ENCODE results near the gene KCNS1.

KCNS1 gene

GRCh38 chr20:45051204-45052060, 49.5 kb downstream of the KCNS1 start:
- no peak for DNase-seq (ENCODE audit: low read depth)

- no peak for DNase-seq (ENCODE audit: low read depth)
These were observed 50.9 kb downstream of the KCNS1 start for GRCh38 chr20:45049904-45050471.

DNA sequence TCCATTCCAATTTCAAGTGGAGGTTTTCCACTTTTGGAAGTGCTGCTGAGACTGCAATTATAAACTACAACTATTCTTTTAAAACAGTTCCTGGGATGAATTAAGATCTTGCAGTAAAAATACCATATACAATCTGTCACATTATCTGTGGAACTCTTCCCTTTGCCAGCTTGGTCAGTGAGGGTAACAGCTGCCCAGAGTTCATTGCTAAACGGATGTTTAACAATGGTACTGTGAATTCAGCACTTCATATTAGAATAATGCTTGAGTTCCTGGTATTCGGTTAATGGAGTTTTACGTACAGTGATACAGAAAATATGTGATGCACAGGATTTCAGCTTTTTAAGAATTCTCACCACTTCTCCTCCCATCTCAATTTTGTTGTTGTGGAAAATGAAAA, 51.5 kb downstream of the KCNS1 start:
- DNase-seq (ENCODE audit: low read depth) = no peak

DNA sequence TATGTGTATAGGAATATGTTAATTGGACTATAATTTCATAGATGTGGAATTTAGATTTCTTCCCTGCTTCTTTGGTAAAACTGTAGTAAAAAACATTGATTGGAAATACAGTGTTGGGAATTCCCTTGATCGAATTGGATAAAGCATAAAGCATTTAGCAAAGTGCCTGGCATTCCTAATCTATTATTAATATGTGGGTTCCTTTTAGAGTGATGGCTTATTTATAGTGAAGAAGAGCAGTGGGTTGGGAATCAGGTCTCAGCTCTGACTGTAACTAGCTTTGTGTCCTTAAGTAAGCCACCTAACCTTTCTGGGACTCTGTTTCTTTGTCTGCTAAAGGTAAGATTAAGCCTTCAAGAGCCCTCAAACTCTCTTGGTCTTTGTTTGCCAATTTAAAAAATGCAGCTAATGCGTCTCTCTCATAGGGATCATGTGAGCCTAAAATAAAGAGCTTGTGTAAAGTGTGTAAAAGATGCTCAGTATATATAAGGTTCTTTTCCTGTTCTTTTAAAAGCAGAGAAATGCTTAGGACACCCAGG, 53.3 kb downstream of the KCNS1 start:
- no peak for DNase-seq (ENCODE audit: low read depth)

DNA sequence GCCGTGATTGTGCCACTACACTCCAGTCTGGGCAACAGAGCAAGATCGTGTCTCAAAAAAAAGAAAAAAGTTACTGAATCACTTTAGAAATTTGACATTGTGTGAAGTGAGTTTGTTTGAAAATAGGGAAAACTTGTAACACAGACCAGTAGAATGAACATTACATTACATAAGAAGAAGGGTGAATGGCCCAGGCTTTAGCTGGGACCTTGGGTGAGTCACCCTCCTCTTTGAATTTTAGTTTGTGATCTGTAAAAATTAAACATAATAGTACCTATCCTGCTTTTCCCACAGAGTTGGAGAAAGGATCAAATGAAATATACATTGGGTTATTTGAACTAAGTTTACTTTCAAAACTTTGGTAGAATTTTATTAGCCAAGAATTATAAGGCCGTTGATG, 56.3 kb downstream of the KCNS1 start:
- no peak for DNase-seq (ENCODE audit: low read depth)

DNA sequence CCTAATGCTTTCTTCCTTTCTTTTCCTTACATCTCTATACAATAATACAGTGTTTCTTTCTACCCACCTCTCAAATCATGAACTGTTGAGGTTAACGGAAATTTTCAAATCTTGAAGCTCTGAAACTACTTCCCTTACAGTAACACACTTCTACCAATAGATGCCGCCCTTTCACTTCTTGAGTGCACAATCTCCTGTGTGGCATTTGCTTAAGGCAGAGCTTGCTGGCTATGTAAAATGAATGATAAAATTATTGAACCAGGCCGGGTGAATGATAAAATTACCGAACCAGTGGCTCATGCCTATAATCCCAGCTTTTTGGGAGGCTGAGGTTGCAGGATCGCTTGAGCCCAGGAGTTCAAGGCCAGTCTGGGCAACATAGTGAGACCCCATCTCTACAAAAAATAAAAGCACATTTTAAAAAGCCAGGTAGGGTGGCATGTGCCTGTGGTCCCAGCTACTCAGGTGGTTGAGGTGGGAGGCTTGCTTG, 56.8 kb downstream of the KCNS1 start:
- peak; percentile 83 for DNase-seq (ENCODE audit: low read depth)

DNA sequence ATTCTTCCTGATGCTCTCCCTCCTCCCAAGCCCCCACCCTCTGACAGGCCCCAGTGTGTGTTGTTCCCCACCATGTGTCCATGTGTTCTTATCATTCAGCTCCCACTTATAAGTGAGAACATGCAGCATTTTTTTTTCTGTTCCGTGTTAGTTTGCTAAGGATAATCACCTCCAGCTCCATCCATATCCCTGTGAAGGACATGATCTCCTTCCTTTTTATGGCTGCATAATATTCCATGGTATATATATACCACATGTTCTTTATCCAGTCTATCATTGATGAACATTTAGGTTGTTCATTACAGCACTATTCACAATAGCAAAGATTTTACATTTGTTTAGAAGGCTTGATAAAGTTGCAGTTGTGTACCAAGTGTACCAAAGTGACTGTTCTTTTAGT, 57.9 kb downstream of the KCNS1 start:
- no peak for DNase-seq (ENCODE audit: low read depth)

Measured in amniotic epithelial cell (primary cell).